Neural progenitor cell (in vitro differentiated cells): Measurements from ENCODE around the gene MISP3.

Experiments
- CTCF ChIP-seq: fragments of 200-600 bp; sonication (generic); IDR thresholded peaks from 2 replicates; pipeline ENCODE4 v1.5.1; 2017; ENCODE audit warnings: antibody characterized with exemption, mild to moderate bottlenecking
- EZH2 ChIP-seq: fragments of 200-600 bp; sonication (generic); IDR thresholded peaks from 2 replicates; pipeline ENCODE4 v1.6.1; 2017; ENCODE audit warnings: antibody characterized with exemption, mild to moderate bottlenecking, moderate library complexity

DNA sequence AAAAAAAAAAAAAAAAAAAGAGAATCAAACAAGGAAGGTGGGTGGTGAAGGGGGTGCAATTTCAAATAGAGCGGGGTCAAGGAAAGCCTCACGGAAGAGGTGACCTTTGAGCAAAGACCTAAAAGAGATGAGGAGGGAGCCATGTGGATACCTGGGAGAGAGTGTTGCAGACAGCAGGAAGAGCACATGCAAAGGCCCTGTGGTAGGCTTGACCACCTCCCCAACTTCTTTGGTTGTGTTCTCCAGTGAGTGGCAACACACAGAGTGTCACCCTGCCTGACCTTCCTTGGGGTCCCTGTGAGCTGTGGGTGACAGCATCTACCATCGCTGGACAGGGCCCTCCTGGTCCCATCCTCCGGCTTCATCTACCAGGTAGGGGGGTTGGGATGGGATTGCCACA, 22.1 kb upstream of the MISP3 start:
- TF ChIP-seq CTCF = no peak
- TF ChIP-seq EZH2 = no peak
